Panc1 (cell line): Measurements from ENCODE around the gene ELFN2. TPM values are rescaled to one million over a fixed set of nuclear protein-coding genes. Genes with fewer than 3 reads are reported as not detected.

Experiments
- ATAC-seq: fragments of 200-7000 bp; cut with Tn5 transposase; 2 replicates; pipeline ENCODE4 v1.9.1; 2020; ENCODE audit warnings: mild to moderate bottlenecking, moderate library complexity
- BruUV-seq: library from RNA; stranded (reverse); fragments of 400-500 nt; replicated peaks from 2 replicates; lab custom pipeline; 2021; lab: Mats Ljungman, UMichigan
- CTCF ChIA-PET: fragments of 300-600 bp; sonication (Branson Sonifier 250); formaldehyde crosslinking; loops from one replicate; lab custom pipeline; 2022; ENCODE audit warnings: antibody characterized with exemption; lab: Charles Lee
- POLR2A ChIA-PET: fragments of 300-600 bp; sonication (Branson Sonifier 250); formaldehyde crosslinking; loops from one replicate; lab custom pipeline; 2022; ENCODE audit warnings: antibody characterized with exemption; lab: Charles Lee
- DNase-seq: peaks from one replicate; pipeline ENCODE4 v3.0.0-alpha.2; 2010; ENCODE audit warnings: low read depth, low spot score
- H3K27ac ChIP-seq: 2 replicates; pipeline ENCODE4 v1.5.1; 2011; ENCODE audit warnings: mild to moderate bottlenecking, low read length, inconsistent platforms
- H3K27me3 ChIP-seq: fragments of 200-500 bp; sonication (Bioruptor generic); 2 replicates; pipeline ENCODE4 v1.6.0; 2014; ENCODE audit warnings: low read length, inconsistent platforms; ENCODE audit not compliant: control insufficient read depth, insufficient read depth
- H3K36me3 ChIP-seq: fragments of 200-500 bp; sonication (Bioruptor generic); 2 replicates; pipeline ENCODE4 v1.5.1; 2014; ENCODE audit warnings: inconsistent platforms, mild to moderate bottlenecking, low read length, moderate library complexity; ENCODE audit not compliant: control insufficient read depth, insufficient read depth
- H3K4me1 ChIP-seq: 2 replicates; pipeline ENCODE4 v1.5.1; 2011; ENCODE audit warnings: inconsistent platforms, mild to moderate bottlenecking, low read length, moderate library complexity; ENCODE audit not compliant: control insufficient read depth, insufficient read depth
- H3K4me3 ChIP-seq, 2 experiments: 2 replicates each; pipeline ENCODE4 v1.5.1; 2011 to 2012; ENCODE audit warnings: low read depth in 2 of 2, low read length in 2 of 2, mild to moderate bottlenecking in 2 of 2, inconsistent platforms in 1 of 2, moderate library complexity in 1 of 2
- H3K9me3 ChIP-seq: fragments of 200-500 bp; sonication (Bioruptor generic); 2 replicates; pipeline ENCODE4 v1.5.1; 2014; ENCODE audit warnings: low read depth, mild to moderate bottlenecking, inconsistent platforms, low read length, moderate library complexity; ENCODE audit not compliant: control insufficient read depth, insufficient read depth
- POLR2AphosphoS5 ChIP-seq: IDR thresholded peaks from 2 replicates; pipeline ENCODE4 v1.6.1; 2012; ENCODE audit warnings: mild to moderate bottlenecking, low read depth, low read length, moderate library complexity
- SIN3A ChIP-seq: IDR thresholded peaks from 2 replicates; pipeline ENCODE4 v1.6.1; 2012; ENCODE audit warnings: low read depth, mild to moderate bottlenecking, low read length, moderate library complexity, borderline replicate concordance; ENCODE audit not compliant: insufficient read depth
- TCF7L2 ChIP-seq: IDR thresholded peaks from 2 replicates; pipeline ENCODE4 v1.6.1; 2011; ENCODE audit warnings: mild to moderate bottlenecking, low read depth, low read length, inconsistent platforms
- in situ Hi-C: cut with HindIII; loops from 2 replicates; pipeline ENCODE4 v1.10.0; 2016; ENCODE audit warnings: low sequenced_read_pairs, low pct_unique_long_range_greater_than_20kb
- intact Hi-C: fragments of 100-400 bp; cut with micrococcal nuclease; formaldehyde crosslinking; loops from one replicate; pipeline ENCODE4 v1.10.0; 2022; ENCODE audit not compliant: unreplicated experiment
- total RNA-seq: library from RNA; stranded (reverse); gene quantifications from one replicate; pipeline ENCODE4 v1.2.1, GENCODE V29; 2021; ENCODE audit not compliant: unreplicated experiment
- TF ChIP-seq, protein P1 (sequence below): fragments of 450-650 bp; IDR thresholded peaks from 2 replicates; pipeline ENCODE4 v1.5.1; 2017; ENCODE audit warnings: mild to moderate bottlenecking
- TF ChIP-seq, protein P2 (sequence below), 2 experiments: IDR thresholded peaks; 2 replicates each; pipeline ENCODE4 v1.6.1; 2011 to 2012; ENCODE audit warnings: low read depth in 2 of 2, control low read depth in 1 of 2, low read length in 1 of 2, mild to moderate bottlenecking in 1 of 2, moderate library complexity in 1 of 2; ENCODE audit not compliant: insufficient read depth in 1 of 2

The ELFN2 gene
- total RNA-seq, 1 experiment from 2014 or later = 2.9 TPM

DNA sequence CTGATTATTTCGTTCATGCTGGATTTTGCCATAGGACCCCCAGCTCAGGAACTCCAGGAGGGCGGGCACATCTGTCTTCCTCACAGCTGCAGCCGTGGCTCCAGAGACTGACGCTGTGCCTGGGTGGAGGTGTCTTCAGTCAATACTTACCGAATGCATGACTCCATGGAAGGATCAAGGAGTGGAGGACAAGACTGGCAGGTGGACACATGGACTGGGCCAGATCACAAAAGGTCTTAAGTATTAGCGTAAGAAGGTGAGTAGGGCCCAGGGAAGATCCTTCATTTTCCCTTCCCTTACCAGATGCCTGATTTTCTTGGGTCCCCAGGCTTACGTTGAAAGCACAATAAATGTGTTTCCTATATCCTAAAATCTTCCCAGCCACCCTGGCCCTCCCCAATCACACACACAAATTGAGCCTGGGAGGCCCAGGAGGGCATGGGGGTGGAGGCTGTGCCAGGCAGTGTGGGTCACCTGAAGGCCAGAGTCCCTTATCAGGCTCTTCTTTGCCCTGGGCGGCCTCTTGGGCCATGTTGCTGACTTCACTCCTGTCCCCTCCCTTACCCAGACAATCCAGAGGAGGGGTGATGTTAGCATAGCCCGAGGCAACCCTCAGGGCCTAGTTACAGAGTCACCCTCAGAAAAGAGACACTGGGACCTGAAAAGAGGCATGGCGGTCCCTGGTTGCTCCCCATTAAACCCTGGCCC is 88.6 kb downstream of the ELFN2 start:
- no peak for DNase-seq
- no peak for ATAC-seq
- intact Hi-C loops = no loop called here
- in situ Hi-C loops = no loop called here
- H3K4me3 ChIP-seq = no peak overlapping the region
- H3K27me3 ChIP-seq = no peaks in the 10 kb centered on the region
- BruUV-seq = no TSS peak
- ChIA-PET POLR2A (no interaction called here), CTCF (no interaction called here)
- TF ChIP-seq, protein P1, sequence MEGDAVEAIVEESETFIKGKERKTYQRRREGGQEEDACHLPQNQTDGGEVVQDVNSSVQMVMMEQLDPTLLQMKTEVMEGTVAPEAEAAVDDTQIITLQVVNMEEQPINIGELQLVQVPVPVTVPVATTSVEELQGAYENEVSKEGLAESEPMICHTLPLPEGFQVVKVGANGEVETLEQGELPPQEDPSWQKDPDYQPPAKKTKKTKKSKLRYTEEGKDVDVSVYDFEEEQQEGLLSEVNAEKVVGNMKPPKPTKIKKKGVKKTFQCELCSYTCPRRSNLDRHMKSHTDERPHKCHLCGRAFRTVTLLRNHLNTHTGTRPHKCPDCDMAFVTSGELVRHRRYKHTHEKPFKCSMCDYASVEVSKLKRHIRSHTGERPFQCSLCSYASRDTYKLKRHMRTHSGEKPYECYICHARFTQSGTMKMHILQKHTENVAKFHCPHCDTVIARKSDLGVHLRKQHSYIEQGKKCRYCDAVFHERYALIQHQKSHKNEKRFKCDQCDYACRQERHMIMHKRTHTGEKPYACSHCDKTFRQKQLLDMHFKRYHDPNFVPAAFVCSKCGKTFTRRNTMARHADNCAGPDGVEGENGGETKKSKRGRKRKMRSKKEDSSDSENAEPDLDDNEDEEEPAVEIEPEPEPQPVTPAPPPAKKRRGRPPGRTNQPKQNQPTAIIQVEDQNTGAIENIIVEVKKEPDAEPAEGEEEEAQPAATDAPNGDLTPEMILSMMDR = no peak
- TF ChIP-seq POLR2AphosphoS5 (no peak), SIN3A (no peak), TCF7L2 (no peak)
- TF ChIP-seq, protein P2, sequence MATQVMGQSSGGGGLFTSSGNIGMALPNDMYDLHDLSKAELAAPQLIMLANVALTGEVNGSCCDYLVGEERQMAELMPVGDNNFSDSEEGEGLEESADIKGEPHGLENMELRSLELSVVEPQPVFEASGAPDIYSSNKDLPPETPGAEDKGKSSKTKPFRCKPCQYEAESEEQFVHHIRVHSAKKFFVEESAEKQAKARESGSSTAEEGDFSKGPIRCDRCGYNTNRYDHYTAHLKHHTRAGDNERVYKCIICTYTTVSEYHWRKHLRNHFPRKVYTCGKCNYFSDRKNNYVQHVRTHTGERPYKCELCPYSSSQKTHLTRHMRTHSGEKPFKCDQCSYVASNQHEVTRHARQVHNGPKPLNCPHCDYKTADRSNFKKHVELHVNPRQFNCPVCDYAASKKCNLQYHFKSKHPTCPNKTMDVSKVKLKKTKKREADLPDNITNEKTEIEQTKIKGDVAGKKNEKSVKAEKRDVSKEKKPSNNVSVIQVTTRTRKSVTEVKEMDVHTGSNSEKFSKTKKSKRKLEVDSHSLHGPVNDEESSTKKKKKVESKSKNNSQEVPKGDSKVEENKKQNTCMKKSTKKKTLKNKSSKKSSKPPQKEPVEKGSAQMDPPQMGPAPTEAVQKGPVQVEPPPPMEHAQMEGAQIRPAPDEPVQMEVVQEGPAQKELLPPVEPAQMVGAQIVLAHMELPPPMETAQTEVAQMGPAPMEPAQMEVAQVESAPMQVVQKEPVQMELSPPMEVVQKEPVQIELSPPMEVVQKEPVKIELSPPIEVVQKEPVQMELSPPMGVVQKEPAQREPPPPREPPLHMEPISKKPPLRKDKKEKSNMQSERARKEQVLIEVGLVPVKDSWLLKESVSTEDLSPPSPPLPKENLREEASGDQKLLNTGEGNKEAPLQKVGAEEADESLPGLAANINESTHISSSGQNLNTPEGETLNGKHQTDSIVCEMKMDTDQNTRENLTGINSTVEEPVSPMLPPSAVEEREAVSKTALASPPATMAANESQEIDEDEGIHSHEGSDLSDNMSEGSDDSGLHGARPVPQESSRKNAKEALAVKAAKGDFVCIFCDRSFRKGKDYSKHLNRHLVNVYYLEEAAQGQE (IDR thresholded peaks at IDR 0.05; ENCODE audit: insufficient read depth in 1 of 2, low read depth in 2 of 2, low read length in 1 of 2) = no peak
- no peak overlapping the region for H3K27ac ChIP-seq
- no peaks in the 10 kb centered on the region for H3K36me3 ChIP-seq
- H3K9me3 ChIP-seq = no peaks in the 10 kb centered on the region
- peaks cover 16% of the 10 kb centered on the region for H3K4me1 ChIP-seq

DNA sequence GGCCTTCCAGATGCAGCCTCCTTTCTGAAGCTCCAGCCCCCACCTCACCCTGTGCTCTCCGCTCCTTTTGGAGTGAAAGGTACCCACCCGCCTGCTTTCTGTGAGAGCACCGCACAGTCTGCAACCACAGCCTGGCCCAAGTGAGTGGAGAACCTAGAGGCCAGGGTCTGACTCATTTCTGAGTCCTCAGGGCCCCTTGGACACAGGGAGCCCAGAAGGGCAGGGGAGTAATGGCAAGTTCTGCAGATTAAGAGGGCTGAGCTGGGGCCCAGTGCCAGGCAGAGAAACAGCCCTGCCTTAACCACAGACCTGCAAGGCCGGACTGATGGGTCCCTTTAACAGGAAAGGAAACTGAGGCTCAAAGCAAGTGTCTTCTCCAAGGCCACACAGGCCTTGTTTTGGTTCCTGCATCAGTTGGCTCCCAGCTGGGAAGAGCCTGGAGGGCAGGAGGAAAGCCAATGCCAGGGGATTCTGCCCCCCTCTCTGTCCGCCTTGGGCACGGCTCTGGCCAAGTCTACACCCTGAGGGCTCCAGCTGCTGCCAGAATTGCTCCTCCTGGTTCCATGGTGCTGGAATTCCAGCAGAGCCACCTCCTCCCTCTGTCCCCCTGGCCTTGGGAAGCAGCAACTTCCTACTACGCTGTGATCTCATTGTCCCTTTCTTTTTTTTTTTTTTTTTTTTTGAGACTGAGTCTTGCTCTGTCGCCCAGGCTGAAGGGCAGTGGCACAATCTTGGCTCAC is 89.9 kb downstream of the ELFN2 start:
- no peak overlapping the region for H3K27ac ChIP-seq
- intact Hi-C loops = no loop called here

More for the DNA sequence above, 89.9 kb downstream of the ELFN2 start:
- TF ChIP-seq TCF7L2 (no peak), SIN3A (no peak), POLR2AphosphoS5 (no peak)
- TF ChIP-seq, protein P2 (IDR thresholded peaks at IDR 0.05; ENCODE audit: insufficient read depth in 1 of 2, low read depth in 2 of 2, low read length in 1 of 2) = no peak
- TF ChIP-seq, protein P1 = no peak
- in situ Hi-C loops = no loop called here
- Histone ChIP-seq H3K9me3 (no peaks in the 10 kb centered on the region), H3K4me1 (peaks cover 16% of the 10 kb centered on the region), H3K36me3 (no peaks in the 10 kb centered on the region), H3K27me3 (no peaks in the 10 kb centered on the region), H3K4me3 (no peak overlapping the region)
- CTCF ChIA-PET = no interaction called here
- ATAC-seq (peak; percentile 65), DNase-seq (no peak)
- POLR2A ChIA-PET = no interaction called here
- BruUV-seq = no TSS peak
